NCI-H2196 (cell line): ENCODE data around the gene PCSK1N.

Experiments used
- DNase-seq: peaks from one replicate; lab custom pipeline; 2025; ENCODE audit not compliant: unreplicated experiment; lab: John Stamatoyannopoulos, UW

The PCSK1N gene

DNA sequence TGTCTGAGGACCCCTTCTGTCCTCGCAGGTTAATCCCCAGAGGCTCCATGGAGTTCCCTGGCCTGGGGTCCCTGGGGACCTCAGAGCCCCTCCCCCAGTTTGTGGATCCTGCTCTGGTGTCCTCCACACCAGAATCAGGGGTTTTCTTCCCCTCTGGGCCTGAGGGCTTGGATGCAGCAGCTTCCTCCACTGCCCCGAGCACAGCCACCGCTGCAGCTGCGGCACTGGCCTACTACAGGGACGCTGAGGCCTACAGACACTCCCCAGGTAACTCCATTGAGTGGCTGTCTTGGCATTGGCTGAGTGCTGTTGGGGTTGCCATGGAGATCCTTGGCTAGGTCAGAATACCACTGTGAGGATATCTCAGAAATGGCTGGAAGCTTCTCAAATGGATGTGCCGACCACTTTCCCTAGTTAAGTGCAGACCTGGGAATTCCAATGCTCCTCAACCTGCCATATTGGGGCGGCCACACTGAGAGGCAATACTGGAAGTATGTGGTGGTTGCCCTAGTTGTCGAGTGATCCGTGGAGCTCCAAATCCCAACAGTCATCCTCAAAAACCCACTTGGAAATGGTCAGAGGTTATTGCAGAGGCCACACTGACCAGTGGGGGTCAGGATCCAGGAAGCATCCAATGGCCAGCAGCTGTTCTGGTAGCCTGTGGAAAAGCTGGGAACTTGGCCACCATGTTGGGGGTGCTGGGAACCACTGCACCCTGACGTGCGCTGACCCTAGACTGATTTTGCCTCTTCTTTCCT, 44.2 kb downstream of the PCSK1N start:
- DNase-seq, result no peak

GRCh38 chrX:48790477-48790876, 44.9 kb downstream of the PCSK1N start:
- DNase-seq, result no peak

DNA sequence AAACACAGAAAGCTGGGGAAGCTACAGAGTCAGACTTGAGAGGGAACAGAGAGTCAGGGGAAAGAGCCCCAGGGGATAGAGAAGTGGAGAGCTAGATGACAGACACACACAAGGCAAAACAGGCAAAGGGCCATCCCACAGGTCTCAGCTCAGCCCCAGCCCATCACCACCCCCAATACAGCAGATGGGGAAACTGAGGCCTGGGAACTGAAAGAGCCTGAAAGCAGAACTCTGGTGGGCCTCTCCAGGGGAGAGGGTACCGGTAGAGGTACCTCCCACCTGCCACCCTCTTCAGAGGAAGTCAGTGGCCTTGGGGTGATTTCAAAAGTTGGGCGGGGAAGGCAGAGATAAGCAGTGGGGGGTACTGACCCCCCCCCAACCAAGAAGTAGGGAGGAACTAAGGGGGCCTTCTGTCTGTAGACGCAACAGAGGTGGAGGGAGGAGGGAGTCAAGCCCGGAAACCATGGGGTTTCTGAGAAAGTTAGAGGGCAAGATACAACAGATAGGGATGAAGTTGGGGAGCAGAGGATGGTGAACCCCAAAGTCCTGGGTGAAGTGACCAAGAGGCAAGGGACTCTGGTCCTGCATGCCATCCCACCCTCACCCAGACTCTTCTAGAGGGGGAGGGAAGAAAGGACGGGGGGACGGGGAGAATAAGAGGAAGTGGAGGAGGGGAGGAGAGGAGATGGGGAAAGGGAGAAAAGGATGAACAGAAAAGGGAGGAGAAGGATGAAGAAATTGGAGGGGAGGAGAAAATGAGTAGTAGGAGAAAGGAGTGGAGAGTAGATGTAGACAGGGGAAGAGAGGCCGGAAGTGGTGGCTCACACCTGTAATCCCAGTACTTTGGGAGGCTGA, 45.8 kb downstream of the PCSK1N start:
- no peak for DNase-seq

- no peak for DNase-seq
These were observed 47.6 kb downstream of the PCSK1N start for GRCh38 chrX:48787505-48788443.

GRCh38 chrX:48786825-48787504, 48.4 kb downstream of the PCSK1N start:
- DNase-seq, result no peak

DNA sequence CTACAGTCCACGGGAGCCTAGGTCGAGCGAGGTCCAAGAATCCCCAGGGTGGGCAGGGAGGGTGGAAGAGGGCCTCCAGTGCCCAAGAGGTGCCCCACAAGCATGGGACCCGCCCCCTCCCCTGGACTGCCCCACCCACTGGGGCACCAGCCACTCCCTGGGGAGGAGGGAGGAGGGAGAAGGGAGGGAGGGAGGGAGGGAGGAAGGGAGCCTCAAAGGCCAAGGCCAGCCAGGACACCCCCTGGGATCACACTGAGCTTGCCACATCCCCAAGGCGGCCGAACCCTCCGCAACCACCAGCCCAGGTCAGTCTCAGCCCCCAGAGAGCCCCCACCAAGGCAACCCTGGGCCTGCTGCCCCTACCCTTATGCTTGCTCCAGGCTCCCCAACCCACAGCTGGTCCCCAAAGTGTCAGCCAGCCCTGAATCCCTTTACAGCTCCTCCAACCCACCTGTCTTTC, 49.0 kb downstream of the PCSK1N start, which contains the start of gene GATA1:
Gene GATA1 (plus strand): TSS at position 250 of the 460 bp plus-strand sequence. CDS start 4,520 bp downstream, outside the sequence.
- no peak for DNase-seq

DNA sequence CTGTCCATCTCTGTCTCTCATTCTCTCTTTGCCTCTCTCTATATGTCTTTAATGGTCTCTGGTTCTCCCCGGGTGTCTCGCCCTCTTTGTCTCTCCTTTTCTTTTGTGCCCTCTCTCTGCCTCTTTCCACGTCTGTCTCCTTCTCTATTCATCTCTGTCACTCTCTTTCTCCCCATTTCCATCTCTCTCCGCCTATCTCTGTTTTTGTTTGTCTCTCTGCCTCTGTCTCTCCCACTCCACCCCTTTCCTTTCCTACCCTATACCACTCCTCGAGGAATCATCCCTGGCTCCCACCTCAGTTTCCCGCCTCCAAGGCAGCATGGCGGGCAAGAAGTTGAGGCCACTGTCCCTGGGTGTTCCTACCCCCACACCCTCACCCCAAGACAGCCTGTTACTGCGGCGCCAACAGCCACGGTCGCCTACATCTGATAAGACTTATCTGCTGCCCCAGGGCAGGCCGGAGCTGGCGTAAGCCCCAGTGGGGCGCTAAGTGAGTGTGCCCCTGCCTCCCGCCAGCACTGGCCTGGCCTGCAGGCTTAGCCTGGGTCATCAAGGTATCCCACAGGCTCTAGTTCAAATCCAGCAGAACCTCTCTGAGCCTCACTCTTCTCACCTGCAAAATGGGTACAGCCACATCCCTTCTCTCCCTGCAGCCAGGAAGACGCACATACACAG, 49.7 kb downstream of the PCSK1N start:
- DNase-seq, result no peak

- no peak for DNase-seq
These were observed 50.2 kb downstream of the PCSK1N start for GRCh38 chrX:48785186-48785539.

DNA sequence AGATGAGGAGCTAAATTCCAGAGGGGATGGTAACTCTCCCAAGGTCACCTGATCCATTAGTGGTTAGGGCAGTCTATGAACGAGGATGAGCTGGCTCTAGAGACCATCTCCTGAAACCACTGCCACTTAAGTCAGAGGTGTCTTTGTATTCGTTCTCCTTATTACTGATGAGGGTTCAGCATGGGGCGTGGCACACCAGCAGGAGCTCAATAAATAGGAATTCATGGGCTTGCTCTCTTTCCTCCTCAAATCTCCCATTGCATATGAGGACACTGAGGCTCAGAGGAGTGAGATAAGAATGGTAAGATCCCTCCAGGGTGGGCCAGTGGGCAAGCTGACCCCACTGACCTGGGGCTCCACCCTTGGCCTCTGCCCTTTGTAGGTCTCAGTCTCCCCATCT, 50.7 kb downstream of the PCSK1N start:
- no peak for DNase-seq

GRCh38 chrX:48782795-48783194, 52.6 kb downstream of the PCSK1N start:
- no peak for DNase-seq

GRCh38 chrX:48782216-48782615, 53.2 kb downstream of the PCSK1N start:
- DNase-seq, result no peak

DNA sequence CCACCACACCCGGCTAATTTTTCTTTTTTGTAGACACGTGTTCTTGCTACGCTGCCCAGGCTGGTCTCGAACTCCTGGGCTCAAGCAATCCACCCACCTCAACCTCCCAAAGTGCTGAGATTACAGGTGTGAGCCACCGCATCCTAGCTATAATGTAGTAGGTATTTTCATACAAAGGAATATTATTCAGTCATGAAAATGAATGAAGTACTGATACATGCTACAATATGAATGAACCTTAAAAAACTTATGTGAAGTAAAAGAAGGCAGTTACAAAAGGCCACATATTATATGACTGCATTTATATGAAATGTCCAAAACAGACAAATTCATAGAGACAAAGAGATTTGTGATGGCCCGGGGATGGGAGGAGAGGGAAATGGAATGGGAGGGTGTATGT, 53.7 kb downstream of the PCSK1N start:
- no peak for DNase-seq
